ENCODE results near the gene PIGN.
A peak's percentile ranks its signal among the peaks of the same experiment; 100 is the strongest.
"Not testable (repeated sequence)": the region's sequence is repeated elsewhere in the genome, so short reads cannot be mapped to it uniquely, and the experiment has no call there.

PIGN gene

GRCh38 chr18:62179213-62179612 lies 7.6 kb downstream of the PIGN start:
- DNase-seq: no peak

- no peak for DNase-seq
Measured at GRCh38 chr18:62177271-62177670, 9.6 kb downstream of the PIGN start.

- no peak for DNase-seq
Measured at GRCh38 chr18:62175521-62175920, 11.3 kb downstream of the PIGN start.

- no peak for DNase-seq
Measured at GRCh38 chr18:62172298-62172697, 14.6 kb downstream of the PIGN start.

- DNase-seq: no peak
Measured at GRCh38 chr18:62170857-62171256, 16.0 kb downstream of the PIGN start.

GRCh38 chr18:62166524-62166923 lies 20.3 kb downstream of the PIGN start:
- DNase-seq: not testable (repeated sequence)

GRCh38 chr18:62165583-62165982 lies 21.3 kb downstream of the PIGN start:
- DNase-seq: no peak

- DNase-seq: no peak
Measured at GRCh38 chr18:62164855-62165487, 21.9 kb downstream of the PIGN start.

GRCh38 chr18:62164310-62164709 lies 22.5 kb downstream of the PIGN start:
- no peak for DNase-seq

GRCh38 chr18:62157843-62158242 lies 29.0 kb downstream of the PIGN start:
- DNase-seq: no peak

- no peak for DNase-seq
Measured at GRCh38 chr18:62152844-62153243, 34.0 kb downstream of the PIGN start.

GRCh38 chr18:62151068-62151771 lies 35.6 kb downstream of the PIGN start:
- DNase-seq: no peak

- DNase-seq: no peak
Measured at GRCh38 chr18:62144338-62144737, 42.5 kb downstream of the PIGN start.

- DNase-seq: no peak
Measured at GRCh38 chr18:62140259-62140658, 46.6 kb downstream of the PIGN start.

GRCh38 chr18:62138461-62139235 lies 48.2 kb downstream of the PIGN start:
- no peak for DNase-seq

- peak; percentile 46 to 63 for DNase-seq
Measured at GRCh38 chr18:62131301-62131909, 55.5 kb downstream of the PIGN start.

- DNase-seq: no peak
Measured at GRCh38 chr18:62128157-62128556, 58.7 kb downstream of the PIGN start.

GRCh38 chr18:62126737-62127136 lies 60.1 kb downstream of the PIGN start:
- no peak for DNase-seq

- no peak for DNase-seq
Measured at GRCh38 chr18:62125702-62126101, 61.2 kb downstream of the PIGN start.

GRCh38 chr18:62122330-62122729 lies 64.5 kb downstream of the PIGN start:
- DNase-seq: no peak

- DNase-seq: no peak
Measured at GRCh38 chr18:62119884-62120283, 67.0 kb downstream of the PIGN start.

- no peak for DNase-seq
Measured at GRCh38 chr18:62118328-62118727, 68.5 kb downstream of the PIGN start.

GRCh38 chr18:62109676-62110075 lies 77.2 kb downstream of the PIGN start:
- no peak for DNase-seq

GRCh38 chr18:62107881-62108280 lies 79.0 kb downstream of the PIGN start:
- DNase-seq: no peak
